Effector memory CD4-positive, alpha-beta T cell (primary cell): Measurements from ENCODE around the gene DCAKD.

Source experiments
- DNase-seq, 3 donors: peaks; one replicate each; pipeline ENCODE4 v3.0.0-alpha.2; 2020
- H3K27ac ChIP-seq: 2 replicates; pipeline ENCODE4 v1.7.0; 2013; ENCODE audit warnings: mild to moderate bottlenecking, low read length, moderate library complexity; ENCODE audit not compliant: insufficient read depth, poor library complexity, severe bottlenecking
- H3K27me3 ChIP-seq: replicated peaks from 2 replicates; pipeline ENCODE4 v1.7.0; 2013; ENCODE audit warnings: mild to moderate bottlenecking, low read length; ENCODE audit not compliant: insufficient read depth, control insufficient read depth, poor library complexity, severe bottlenecking
- H3K36me3 ChIP-seq: 2 replicates; pipeline ENCODE4 v1.7.0; 2013; ENCODE audit warnings: mild to moderate bottlenecking, low read length, moderate library complexity; ENCODE audit not compliant: control insufficient read depth, insufficient read depth
- H3K4me1 ChIP-seq: 2 replicates; pipeline ENCODE4 v1.7.0; 2013; ENCODE audit warnings: low read length, mild to moderate bottlenecking; ENCODE audit not compliant: control insufficient read depth, insufficient read depth, poor library complexity, severe bottlenecking
- H3K4me3 ChIP-seq: 2 replicates; pipeline ENCODE4 v1.7.0; 2013; ENCODE audit warnings: low read length, low read depth, mild to moderate bottlenecking; ENCODE audit not compliant: insufficient read depth, poor library complexity, severe bottlenecking
- H3K9me3 ChIP-seq: 2 replicates; pipeline ENCODE4 v1.7.0; 2013; ENCODE audit warnings: mild to moderate bottlenecking, low read length, moderate library complexity; ENCODE audit not compliant: control insufficient read depth

Gene DCAKD

GRCh38 chr17:45088741-45089140 lies 37.3 kb upstream of the DCAKD start:
- Histone ChIP-seq H3K9me3 (no peaks in the 10 kb centered on the region), H3K36me3 (peaks cover 78% of the 10 kb centered on the region), H3K27ac (no peak overlapping the region), H3K4me3 (no peak overlapping the region), H3K27me3 (no peaks in the 10 kb centered on the region), H3K4me1 (no peaks in the 10 kb centered on the region)
- no peak for DNase-seq

DNA sequence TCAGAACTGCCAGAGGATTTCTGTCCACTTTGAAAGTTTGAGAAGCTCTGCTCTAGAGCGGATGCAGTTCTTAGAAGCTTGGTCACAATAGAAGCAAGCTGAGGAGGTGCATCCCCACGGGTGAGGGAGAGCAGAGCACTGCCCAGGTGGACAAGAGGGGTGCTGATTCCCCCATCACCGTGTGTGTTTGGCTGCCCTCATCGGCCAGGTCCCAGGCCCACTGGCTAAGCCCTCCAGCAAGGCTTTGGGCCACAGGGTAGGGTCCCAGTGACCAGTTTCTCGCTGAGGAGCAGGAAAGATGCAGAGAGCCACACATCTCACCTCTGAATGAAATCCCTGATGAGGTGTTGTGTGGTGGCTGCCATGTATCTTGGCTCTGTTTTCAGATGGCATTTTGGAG lies 36.5 kb upstream of the DCAKD start:
- Histone ChIP-seq H3K4me3 (no peak overlapping the region), H3K36me3 (peaks cover 76% of the 10 kb centered on the region), H3K27me3 (no peaks in the 10 kb centered on the region), H3K4me1 (no peaks in the 10 kb centered on the region), H3K9me3 (no peaks in the 10 kb centered on the region), H3K27ac (no peak overlapping the region)
- no peak for DNase-seq

GRCh38 chr17:45087504-45087975 lies 36.1 kb upstream of the DCAKD start:
- DNase-seq, result no peak

GRCh38 chr17:45086865-45087503 lies 35.6 kb upstream of the DCAKD start:
- Histone ChIP-seq H3K4me3 (no peak overlapping the region), H3K27me3 (no peaks in the 10 kb centered on the region), H3K9me3 (no peaks in the 10 kb centered on the region), H3K4me1 (no peaks in the 10 kb centered on the region), H3K27ac (no peak overlapping the region), H3K36me3 (peaks cover 80% of the 10 kb centered on the region)
- no peak for DNase-seq

More at GRCh38 chr17:45087504-45087975, 36.1 kb upstream of the DCAKD start:
- Histone ChIP-seq H3K4me1 (no peaks in the 10 kb centered on the region), H3K9me3 (no peaks in the 10 kb centered on the region), H3K27me3 (no peaks in the 10 kb centered on the region), H3K27ac (no peak overlapping the region), H3K36me3 (peaks cover 76% of the 10 kb centered on the region), H3K4me3 (no peak overlapping the region)

- Histone ChIP-seq H3K4me3 (no peak overlapping the region), H3K27me3 (no peaks in the 10 kb centered on the region), H3K27ac (no peak overlapping the region), H3K9me3 (no peaks in the 10 kb centered on the region), H3K4me1 (no peaks in the 10 kb centered on the region), H3K36me3 (peaks cover 80% of the 10 kb centered on the region)
- DNase-seq, result no peak
Measured at GRCh38 chr17:45086391-45086790, 35.0 kb upstream of the DCAKD start.

DNA sequence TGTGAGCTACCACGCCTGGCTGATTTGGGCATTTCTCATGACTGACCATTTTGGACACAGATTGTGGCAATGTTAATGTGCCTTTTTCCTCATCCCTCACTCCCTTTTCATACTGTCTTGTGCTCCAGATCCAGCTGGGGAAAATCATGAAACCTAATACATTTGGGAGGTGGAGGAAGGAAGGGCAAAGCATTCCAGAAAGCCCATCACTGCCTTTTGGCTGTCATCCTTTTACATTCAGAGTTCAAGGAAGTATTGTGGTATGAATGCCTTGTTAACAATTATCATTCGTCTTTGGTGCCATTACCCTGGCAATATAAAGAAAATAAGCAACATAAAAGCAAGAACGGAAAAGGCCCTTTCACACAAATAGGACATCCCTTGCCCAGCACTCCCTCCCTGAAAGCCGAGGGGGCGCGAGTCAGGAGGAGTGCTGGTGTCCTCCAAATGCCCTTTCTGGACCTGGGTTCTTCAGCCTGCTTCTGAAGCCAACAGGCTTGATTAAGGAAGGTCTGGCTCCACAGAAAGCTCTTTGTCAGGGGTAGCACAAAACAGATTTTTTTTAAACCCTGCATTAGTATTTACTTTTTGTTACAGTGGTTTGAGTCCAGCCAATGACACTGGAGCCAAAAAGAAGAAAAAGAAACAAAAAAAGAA lies 29.7 kb upstream of the DCAKD start:
- Histone ChIP-seq H3K27me3 (no peaks in the 10 kb centered on the region), H3K9me3 (no peaks in the 10 kb centered on the region), H3K27ac (no peak overlapping the region), H3K4me1 (no peaks in the 10 kb centered on the region), H3K36me3 (peaks cover 43% of the 10 kb centered on the region), H3K4me3 (no peak overlapping the region)
- DNase-seq, result no peak

GRCh38 chr17:45077643-45078042 lies 26.2 kb upstream of the DCAKD start:
- no peaks in the 10 kb centered on the region for H3K27me3 ChIP-seq
- H3K4me3 ChIP-seq, result no peak overlapping the region
- H3K27ac ChIP-seq, result no peak overlapping the region
- H3K36me3 ChIP-seq, result peaks cover 22% of the 10 kb centered on the region
- H3K4me1 ChIP-seq, result no peaks in the 10 kb centered on the region
- H3K9me3 ChIP-seq, result no peaks in the 10 kb centered on the region
- no peak for DNase-seq

DNA sequence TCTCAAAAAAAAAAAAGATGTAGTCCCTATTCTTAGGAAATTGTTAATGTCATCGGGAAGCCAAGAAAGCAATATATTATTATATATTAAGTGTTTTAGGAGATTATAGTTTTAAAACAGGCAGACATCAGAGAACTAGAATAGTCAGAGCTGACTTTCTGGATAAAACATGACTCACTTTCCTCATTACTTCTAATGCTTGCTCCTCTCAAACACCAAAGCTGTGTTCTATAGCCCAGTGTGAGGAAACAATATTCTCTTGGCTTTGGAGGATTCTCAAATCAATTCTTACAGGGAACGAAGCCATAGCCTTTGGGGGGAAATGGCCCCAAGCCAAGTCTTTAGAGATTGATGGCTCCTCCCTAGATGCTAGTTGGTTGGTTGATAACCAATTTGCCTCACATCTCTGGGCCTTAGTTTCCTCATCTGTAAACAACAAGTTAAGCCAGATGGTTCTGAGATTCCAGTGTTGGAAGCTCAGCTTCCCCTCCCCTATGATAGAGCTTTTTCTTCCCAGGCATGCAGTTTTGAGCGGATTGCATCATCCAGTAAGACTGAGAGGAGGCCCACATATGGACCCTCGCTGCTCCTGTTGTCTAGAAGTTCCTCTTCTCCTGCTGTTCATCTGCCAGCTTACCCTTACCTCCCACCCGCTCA lies 22.1 kb upstream of the DCAKD start:
- Histone ChIP-seq H3K9me3 (no peaks in the 10 kb centered on the region), H3K27ac (no peak overlapping the region), H3K36me3 (peaks cover 10% of the 10 kb centered on the region)

DNA sequence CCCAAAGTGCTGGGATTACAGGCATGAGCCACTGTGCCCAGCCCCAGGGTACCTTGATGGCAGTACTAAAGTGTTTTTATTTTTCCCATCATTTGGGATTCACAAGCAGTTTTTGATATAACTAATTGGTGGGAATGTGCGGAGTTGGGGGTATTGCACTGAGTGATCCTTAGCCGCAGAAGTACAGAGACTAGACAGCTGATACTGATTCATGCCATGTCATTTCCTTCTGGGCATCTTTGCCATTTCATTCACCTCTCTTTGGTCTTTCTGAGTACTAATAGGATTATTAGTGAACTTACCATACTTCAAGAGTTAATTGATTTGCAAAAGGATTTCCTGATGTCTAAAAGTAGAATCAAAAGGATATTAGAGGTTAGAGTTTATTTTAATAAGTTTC lies 19.4 kb upstream of the DCAKD start:
- Histone ChIP-seq H3K36me3 (peaks cover 10% of the 10 kb centered on the region), H3K4me1 (no peaks in the 10 kb centered on the region), H3K4me3 (no peak overlapping the region), H3K27ac (no peak overlapping the region), H3K27me3 (no peaks in the 10 kb centered on the region), H3K9me3 (no peaks in the 10 kb centered on the region)
- DNase-seq, result no peak

More for the DNA sequence above, 22.1 kb upstream of the DCAKD start:
- no peaks in the 10 kb centered on the region for H3K4me1 ChIP-seq
- DNase-seq, result no peak
- no peaks in the 10 kb centered on the region for H3K27me3 ChIP-seq
- no peak overlapping the region for H3K4me3 ChIP-seq

DNA sequence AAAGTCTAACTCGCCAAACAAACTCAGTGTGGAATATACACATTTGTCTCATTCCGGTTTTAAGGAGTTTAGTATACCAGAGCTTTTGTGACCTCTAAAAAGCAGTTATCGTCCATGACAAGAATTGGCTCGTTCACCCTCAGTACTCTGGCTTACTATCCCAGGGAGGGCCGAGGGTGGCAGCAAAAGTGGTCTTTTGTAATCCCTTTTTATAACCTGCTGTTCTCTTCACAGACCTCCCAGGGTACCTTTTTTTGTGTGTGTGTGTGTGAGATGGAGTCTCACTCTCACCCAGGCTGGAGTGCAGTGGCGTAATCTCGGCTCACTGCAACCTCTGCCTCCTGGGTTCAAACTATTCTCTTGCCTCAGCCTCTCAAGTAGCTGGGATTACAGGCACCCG lies 18.6 kb upstream of the DCAKD start:
- no peak overlapping the region for H3K4me3 ChIP-seq
- no peaks in the 10 kb centered on the region for H3K27me3 ChIP-seq
- H3K9me3 ChIP-seq, result no peaks in the 10 kb centered on the region
- H3K27ac ChIP-seq, result no peak overlapping the region
- H3K4me1 ChIP-seq, result no peaks in the 10 kb centered on the region
- peaks cover 10% of the 10 kb centered on the region for H3K36me3 ChIP-seq
- DNase-seq, result no peak
